Muscle of back (tissue), 11 donors: Measurements from ENCODE around the gene PIK3C2A. TPM values are rescaled to one million over a fixed set of nuclear protein-coding genes. Genes with fewer than 3 reads are reported as not detected.

ENCODE experiments used
- DNase-seq, 3 donors: peaks; one replicate each; pipeline versions ENCODE4 v3.0.0 to v3.0.0-alpha.2; 2013
- polyA plus RNA-seq, 10 donors: library from polyadenylated mRNA; unstranded; fragments of 120-200 nt; gene quantifications; one replicate each; pipeline ENCODE4 v1.2.1, GENCODE V29; 2013; ENCODE audit not compliant: insufficient read length in 10 of 10

PIK3C2A gene
- polyA plus RNA-seq, 10 donors: 12.9 to 24.8 (median 20.2) TPM

- no peak for DNase-seq
Measured at GRCh38 chr11:17161515-17161914, 46.3 kb downstream of the PIK3C2A start.

- no peak for DNase-seq
Measured at GRCh38 chr11:17159441-17159840, 48.3 kb downstream of the PIK3C2A start.

Other genes starting within 250 kb of the PIK3C2A start
- gene PLEKHA7, start 193.6 kb downstream of the PIK3C2A start, polyA plus RNA-seq: 1 to 10 TPM; 2.9 to 7.8 (median 5.6) TPM
- 1,000 to 10,000 TPM; 2,005 to 2,368 (median 2,104) TPM for gene RPS13, start 130.3 kb downstream of the PIK3C2A start, polyA plus RNA-seq
- 10 to 100 TPM; 49.9 to 78.6 (median 56.3) TPM for gene NUCB2, start 68.8 kb upstream of the PIK3C2A start, polyA plus RNA-seq
- gene NCR3LG1, start 143.8 kb upstream of the PIK3C2A start, polyA plus RNA-seq: under 1 TPM; 0.23 to 0.53 (median 0.36) TPM
- gene KCNJ11, start 180.7 kb upstream of the PIK3C2A start, polyA plus RNA-seq: 10 to 100 TPM in 9 of 10 donors, 1 to 10 TPM in 1; 8.3 to 21.7 (median 13.6) TPM